ENCODE data around the gene AVEN.
"Not testable (repeated sequence)": the region's sequence is repeated elsewhere in the genome, so short reads cannot be mapped to it uniquely, and the experiment has no call there.

Gene AVEN

DNA sequence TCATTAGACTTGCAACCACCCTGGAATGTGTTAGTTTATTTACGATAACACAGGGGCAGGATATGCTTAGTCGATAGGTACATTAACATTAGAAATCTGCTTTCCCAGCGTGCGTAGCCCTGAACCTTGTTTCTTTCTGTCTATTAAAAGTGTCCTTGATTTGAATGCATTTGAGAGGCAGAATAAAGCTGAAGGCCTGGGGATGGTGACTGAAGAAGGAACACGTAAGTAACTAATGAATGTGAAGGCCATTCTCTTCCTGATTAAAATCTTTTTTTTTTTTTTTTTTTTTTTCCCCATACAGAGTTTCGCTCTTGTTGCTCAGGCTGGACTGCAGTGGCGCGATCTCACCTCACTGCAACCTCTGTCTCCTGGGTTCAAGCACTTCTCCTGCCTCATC is 213.6 kb downstream of the AVEN start:
- DNase-seq (ENCODE audit: low spot score in 2 of 2), result no peak
- H3K9me3 Mint-ChIP-seq, result no peaks in the 10 kb centered on the region
- H3K36me3 Mint-ChIP-seq, result no peaks in the 10 kb centered on the region

DNA sequence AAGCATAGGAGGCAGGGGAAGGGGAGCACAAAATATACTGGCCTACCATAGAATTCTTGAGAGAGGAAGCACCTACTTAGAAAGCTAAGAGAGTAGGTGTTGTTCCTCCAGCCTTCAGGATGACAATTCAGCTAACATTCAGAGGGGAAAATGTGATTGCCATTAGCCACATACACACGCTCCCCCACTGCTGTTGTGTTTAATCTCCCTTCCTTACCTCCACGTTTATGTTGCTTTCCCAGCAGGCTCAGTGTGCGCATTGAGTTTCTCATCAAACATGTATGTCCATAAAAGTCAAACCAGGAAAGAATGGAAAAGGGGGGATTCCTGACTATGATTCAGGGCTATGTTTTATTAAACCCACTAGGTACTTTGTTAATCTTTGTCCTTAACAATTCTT is 215.9 kb downstream of the AVEN start:
- Mint-ChIP-seq H3K4me1 (no peaks in the 10 kb centered on the region), H3K9me3 (no peaks in the 10 kb centered on the region), H3K27me3 (peaks cover 7% of the 10 kb centered on the region), H3K27ac (no peak overlapping the region), H3K36me3 (no peaks in the 10 kb centered on the region), H3K4me3 (no peak overlapping the region)
- DNase-seq (ENCODE audit: low spot score in 2 of 2) (no peak), ATAC-seq (ENCODE audit: low read depth) (no peak)

More for the DNA sequence above, 213.6 kb downstream of the AVEN start:
- ATAC-seq (ENCODE audit: low read depth), result no peak
- H3K27ac Mint-ChIP-seq, result no peak overlapping the region
- H3K27me3 Mint-ChIP-seq, result peaks cover 7% of the 10 kb centered on the region
- no peaks in the 10 kb centered on the region for H3K4me1 Mint-ChIP-seq
- no peak overlapping the region for H3K4me3 Mint-ChIP-seq

GRCh38 chr15:33822479-33822878 is 216.5 kb downstream of the AVEN start:
- ATAC-seq (ENCODE audit: low read depth), result no peak
- no peaks in the 10 kb centered on the region for H3K36me3 Mint-ChIP-seq
- no peaks in the 10 kb centered on the region for H3K9me3 Mint-ChIP-seq
- no peak overlapping the region for H3K4me3 Mint-ChIP-seq
- DNase-seq (ENCODE audit: low spot score in 2 of 2), result no peak
- H3K27ac Mint-ChIP-seq, result no peak overlapping the region
- no peaks in the 10 kb centered on the region for H3K4me1 Mint-ChIP-seq
- H3K27me3 Mint-ChIP-seq, result peaks cover 8% of the 10 kb centered on the region

GRCh38 chr15:33819499-33819898 is 219.5 kb downstream of the AVEN start:
- not testable (repeated sequence) for H3K4me3 Mint-ChIP-seq; H3K27me3 Mint-ChIP-seq; H3K9me3 Mint-ChIP-seq; H3K4me1 Mint-ChIP-seq; ATAC-seq (ENCODE audit: low read depth); H3K36me3 Mint-ChIP-seq; H3K27ac Mint-ChIP-seq; DNase-seq (ENCODE audit: low spot score in 2 of 2)

All from memory B cell (primary cell).